Activated naive CD4-positive, alpha-beta T cell treated with anti-CD3 and anti-CD28 coated beads, Interleukin-2, amount 50 U/mL, for 16 hours (primary cell): ENCODE measurements around the gene RGS21.

Experiments
- DNase-seq: peaks from one replicate; pipeline ENCODE4 v3.0.0-alpha.2; 2020

RGS21 gene

DNA sequence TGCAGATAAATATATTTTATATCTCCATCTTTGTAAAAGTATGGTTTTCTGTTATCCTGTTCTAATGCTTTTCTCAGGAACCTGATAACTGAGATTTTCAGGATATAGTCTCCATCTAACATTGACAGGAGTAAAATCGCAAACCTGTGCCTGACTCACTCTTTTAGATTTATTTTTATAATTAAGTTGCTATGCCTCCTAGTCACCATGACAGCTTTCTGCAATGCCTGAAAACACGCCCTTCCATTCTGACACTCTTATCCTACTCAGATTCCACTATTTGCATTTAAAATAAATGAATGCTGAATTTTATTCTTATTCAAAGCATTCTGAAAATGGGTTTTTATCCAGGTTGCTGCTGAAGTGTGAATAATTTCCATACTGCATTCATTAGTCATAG, 62.8 kb downstream of the RGS21 start:
- no peak for DNase-seq

DNA sequence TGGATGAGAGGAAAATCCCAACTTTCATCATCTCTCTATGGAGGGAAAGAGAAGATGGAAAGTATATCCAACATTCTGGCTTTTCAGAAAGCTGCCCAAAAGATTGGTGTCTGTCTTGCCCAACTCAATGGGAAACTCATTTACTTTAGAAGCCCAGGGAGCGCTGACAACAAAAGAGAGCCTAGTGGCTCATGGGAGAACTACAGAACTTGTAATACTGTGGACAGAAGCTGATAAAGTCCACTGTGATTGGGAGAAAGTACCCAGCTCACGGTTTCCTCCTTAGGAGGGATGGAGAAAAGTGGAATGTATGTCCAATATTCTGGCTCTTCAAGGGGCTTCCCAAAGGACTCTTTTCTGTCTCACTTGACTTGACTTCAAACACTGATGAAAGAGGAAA, 66.0 kb downstream of the RGS21 start:
- no peak for DNase-seq

GRCh38 chr1:192386051-192386650, 69.4 kb downstream of the RGS21 start:
- DNase-seq, result no peak

GRCh38 chr1:192395211-192395610, 78.4 kb downstream of the RGS21 start:
- DNase-seq, result no peak

DNA sequence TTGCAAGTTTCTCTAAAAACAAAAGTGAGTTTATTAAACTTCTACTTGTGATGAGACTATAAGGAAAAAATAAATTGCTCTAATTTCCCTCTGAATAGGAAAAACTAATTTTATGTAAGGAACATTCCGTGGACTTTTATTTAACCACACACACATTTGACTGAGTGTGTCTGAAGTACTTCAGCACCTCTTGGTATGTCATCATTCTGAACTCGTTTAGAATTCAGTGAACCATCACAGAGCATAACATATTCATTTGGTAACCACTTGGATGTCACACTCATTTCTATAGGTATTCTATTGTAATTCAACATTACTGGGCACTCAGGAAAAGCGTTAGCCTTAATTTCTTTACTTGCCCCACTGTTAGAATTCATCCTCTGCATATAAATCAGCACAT, 79.1 kb downstream of the RGS21 start:
- no peak for DNase-seq

DNA sequence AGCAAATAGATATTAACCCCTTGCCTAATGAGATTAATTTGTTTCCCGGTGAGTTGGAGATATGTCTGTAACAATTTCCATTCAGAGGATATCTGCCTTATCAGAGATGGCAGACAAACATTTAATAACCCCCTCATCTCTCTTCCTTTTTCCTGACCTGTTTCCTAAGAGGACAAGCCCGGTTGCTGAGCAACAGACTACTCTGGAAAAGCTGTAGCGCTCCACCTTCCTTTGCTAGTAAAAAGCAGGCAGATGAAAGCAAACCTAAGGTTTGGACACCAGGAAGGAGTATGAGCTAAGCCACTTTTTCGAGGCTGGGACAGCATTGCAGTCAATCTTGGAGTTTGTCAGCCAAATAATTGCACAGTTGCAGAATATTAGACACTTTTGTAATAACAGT, 82.4 kb downstream of the RGS21 start:
- no peak for DNase-seq

DNA sequence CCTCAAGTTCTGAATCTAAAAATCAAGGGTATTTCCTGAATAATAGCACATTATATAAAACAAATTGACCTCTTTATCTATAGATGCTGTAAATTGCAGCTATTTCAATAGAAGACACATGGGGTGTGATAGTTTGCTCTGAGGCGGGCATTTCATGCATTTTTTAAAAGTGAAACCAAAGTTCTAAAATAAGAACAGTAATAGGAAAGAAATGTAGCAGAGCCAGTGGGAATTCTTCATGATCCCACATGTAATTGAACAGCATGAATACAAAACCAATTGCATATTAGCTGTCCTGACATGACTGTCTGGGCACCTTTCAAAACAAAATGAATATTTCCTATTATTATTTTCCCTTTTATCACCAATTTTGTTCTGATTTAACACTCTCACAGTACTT, 85.0 kb downstream of the RGS21 start:
- no peak for DNase-seq

DNA sequence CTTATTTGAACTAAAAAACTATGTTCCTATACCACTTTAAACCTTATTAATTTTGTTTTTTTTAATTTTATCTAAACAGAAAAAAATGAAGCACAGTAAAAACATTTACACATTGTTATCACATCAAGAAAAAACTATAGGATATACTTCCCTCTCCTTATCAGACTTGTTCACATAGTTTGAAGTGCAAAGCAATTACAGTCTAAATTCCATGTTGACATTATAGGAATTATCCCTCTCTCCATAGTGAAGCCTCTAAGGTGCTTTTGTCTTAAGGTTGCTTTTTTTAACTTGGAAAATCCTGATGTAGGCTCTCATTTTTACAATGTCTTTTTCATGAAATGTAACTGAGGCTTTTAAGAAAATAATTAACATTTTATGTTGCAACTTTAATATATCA, 85.8 kb downstream of the RGS21 start:
- DNase-seq, result no peak

DNA sequence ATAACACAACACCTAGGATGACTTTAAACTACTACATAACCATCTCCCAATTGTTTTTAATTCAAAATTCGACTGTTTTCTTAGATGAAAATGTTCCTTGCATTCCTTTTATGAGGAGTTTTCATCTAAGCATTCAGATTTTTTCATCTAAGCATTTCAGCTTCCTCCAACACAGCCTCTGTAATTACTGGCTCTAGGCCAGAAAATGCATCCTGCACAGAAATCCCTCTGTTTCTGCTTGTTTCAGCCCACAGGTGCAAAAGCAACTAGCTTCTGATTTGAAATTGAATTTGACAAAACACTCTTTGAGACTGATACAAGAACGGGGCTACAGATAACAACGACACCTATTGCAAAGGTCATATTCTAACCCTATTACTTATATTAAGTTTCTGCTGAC, 90.4 kb downstream of the RGS21 start:
- no peak for DNase-seq
